SK-N-SH (cell line): ENCODE results near the gene KIAA2012. TPM values are rescaled to one million over a fixed set of nuclear protein-coding genes. Genes with fewer than 3 reads are reported as not detected.

Source experiments
- CTCF ChIA-PET: fragments of 300-600, 350-600 bp; formaldehyde crosslinking; extraction: SDS; loops from one replicate; lab custom pipeline; 2021; lab: Yijun Ruan, JAX
- POLR2A ChIA-PET: fragments of 350-600 bp; sonication (Branson Sonifier 250); formaldehyde crosslinking; extraction: SDS; loops from one replicate; lab custom pipeline; 2020; ENCODE audit warnings: antibody characterized with exemption, inconsistent platforms; lab: Yijun Ruan, JAX
- DNase-seq: peaks from one replicate; pipeline ENCODE4 v3.0.0; 2012
- H2AFZ ChIP-seq: fragments of 200-600 bp; sonication (generic); 2 replicates; pipeline ENCODE4 v1.8.1; 2016; ENCODE audit warnings: antibody characterized with exemption, mild to moderate bottlenecking, low read depth
- H3F3A ChIP-seq: fragments of 200-600 bp; sonication (generic); replicated peaks from 2 replicates; pipeline ENCODE3; 2016; ENCODE audit warnings: antibody characterized with exemption, mild to moderate bottlenecking; ENCODE audit not compliant: insufficient read depth
- H3K27ac ChIP-seq, 2 experiments: fragments of 200-500 bp in 1 of 2; fragments of 200-600 bp in 1 of 2; sonication (Bioruptor generic) in 1 of 2; sonication (generic), shearing (Covaris generic) in 1 of 2; 2 replicates each; pipeline versions ENCODE4 v1.5.1 to v1.6.1; 2014 to 2016; ENCODE audit warnings: low read depth in 2 of 2, inconsistent platforms in 1 of 2, low read length in 1 of 2, mild to moderate bottlenecking in 1 of 2, mixed read lengths in 1 of 2
- H3K27me3 ChIP-seq: fragments of 200-600 bp; sonication (generic), shearing (Covaris generic); 2 replicates; pipeline ENCODE4 v1.6.1; 2016; ENCODE audit warnings: mixed run types; ENCODE audit not compliant: insufficient read depth
- H3K36me3 ChIP-seq, 2 experiments: fragments of 200-500 bp in 1 of 2; fragments of 200-600 bp in 1 of 2; sonication (Bioruptor generic) in 1 of 2; sonication (generic) in 1 of 2; replicated peaks in 1 of 2; 2 replicates each; pipeline versions ENCODE3 to v1.5.1; 2014 to 2016; ENCODE audit warnings: low read length in 1 of 2, mild to moderate bottlenecking in 1 of 2; ENCODE audit not compliant: insufficient read depth in 2 of 2, control insufficient read depth in 1 of 2
- H3K4me1 ChIP-seq, 2 experiments: fragments of 200-500 bp in 1 of 2; fragments of 200-600 bp in 1 of 2; sonication (Bioruptor generic) in 1 of 2; sonication (generic), shearing (Covaris generic) in 1 of 2; 2 replicates each; pipeline versions ENCODE4 v1.5.1 to v1.6.1; 2014 to 2016; ENCODE audit warnings: low read depth in 1 of 2, low read length in 1 of 2, mixed run types in 1 of 2; ENCODE audit not compliant: insufficient read depth in 2 of 2, control insufficient read depth in 1 of 2
- H3K4me2 ChIP-seq: fragments of 200-600 bp; sonication (generic), shearing (Covaris generic); 2 replicates; pipeline ENCODE4 v1.6.1; 2017; ENCODE audit warnings: mixed run types
- H3K4me3 ChIP-seq, 2 experiments: fragments of 200-500 bp in 1 of 2; fragments of 200-600 bp in 1 of 2; sonication (Bioruptor generic) in 1 of 2; sonication (generic), shearing (Covaris generic) in 1 of 2; 2 replicates each; pipeline versions ENCODE4 v1.5.1 to v1.8.1; 2014 to 2016; ENCODE audit warnings: low read depth in 2 of 2, inconsistent platforms in 1 of 2, low read length in 1 of 2, mild to moderate bottlenecking in 1 of 2, mixed read lengths in 1 of 2, moderate library complexity in 1 of 2
- H3K79me2 ChIP-seq: fragments of 200-600 bp; sonication (generic); 2 replicates; pipeline ENCODE4 v1.8.1; 2017; ENCODE audit warnings: mild to moderate bottlenecking; ENCODE audit not compliant: insufficient read depth
- H3K9ac ChIP-seq: fragments of 200-600 bp; sonication (generic); 2 replicates; pipeline ENCODE4 v1.6.1; 2017; ENCODE audit warnings: mixed run types
- H3K9me2 ChIP-seq: fragments of 200-600 bp; sonication (generic); 2 replicates; pipeline ENCODE4 v1.6.1; 2017; ENCODE audit warnings: mixed run types
- H3K9me3 ChIP-seq: fragments of 200-600 bp; sonication (generic); 2 replicates; pipeline ENCODE4 v1.6.1; 2017; ENCODE audit warnings: mixed run types, mild to moderate bottlenecking, moderate library complexity
- H4K20me1 ChIP-seq: fragments of 200-600 bp; sonication (generic); 2 replicates; pipeline ENCODE4 v1.6.1; 2017; ENCODE audit warnings: mild to moderate bottlenecking, mixed run types; ENCODE audit not compliant: insufficient read depth
- CHD2 ChIP-seq: fragments of 150-350 bp; IDR thresholded peaks from 2 replicates; pipeline ENCODE4 v1.6.1; 2018; ENCODE audit warnings: low read length; ENCODE audit not compliant: partially characterized antibody
- ELF1 ChIP-seq: IDR thresholded peaks from 2 replicates; pipeline ENCODE4 v1.4.0; 2012
- IRF3 ChIP-seq: fragments of 150-350 bp; IDR thresholded peaks from 2 replicates; pipeline ENCODE4 v1.6.1; 2016; ENCODE audit warnings: mild to moderate bottlenecking, low read depth, low read length
- JUND ChIP-seq: IDR thresholded peaks from 2 replicates; pipeline ENCODE4 v1.4.0; 2012
- MAX ChIP-seq: IDR thresholded peaks from 2 replicates; pipeline ENCODE4 v1.4.0; 2012; ENCODE audit warnings: low read depth
- NRF1 ChIP-seq: IDR thresholded peaks from 2 replicates; pipeline ENCODE4 v1.6.1; 2012; ENCODE audit warnings: low read depth, mild to moderate bottlenecking, low read length
- PBX3 ChIP-seq: IDR thresholded peaks from 2 replicates; pipeline ENCODE4; 2012
- RAD21 ChIP-seq: IDR thresholded peaks from 2 replicates; pipeline ENCODE4 v1.6.1; 2012; ENCODE audit warnings: mild to moderate bottlenecking, low read length
- RCOR1 ChIP-seq: fragments of 150-350 bp; IDR thresholded peaks from 2 replicates; pipeline ENCODE4 v1.6.1; 2017; ENCODE audit warnings: antibody characterized with exemption, low read length
- REST ChIP-seq: IDR thresholded peaks from 2 replicates; pipeline ENCODE4 v1.6.1; 2012; ENCODE audit warnings: mild to moderate bottlenecking, low read depth, low read length, moderate library complexity
- RXRA ChIP-seq: IDR thresholded peaks from 2 replicates; pipeline ENCODE4 v1.4.0; 2012; ENCODE audit warnings: low read depth, mild to moderate bottlenecking, borderline replicate concordance
- SIN3A ChIP-seq: IDR thresholded peaks from 2 replicates; pipeline ENCODE4 v1.6.1; 2012; ENCODE audit warnings: low read depth, mild to moderate bottlenecking, low read length, moderate library complexity, borderline replicate concordance
- SMC3 ChIP-seq: IDR thresholded peaks from 2 replicates; pipeline ENCODE4 v1.6.1; 2012; ENCODE audit warnings: low read depth, low read length, improper control_type of control experiment
- TAF1 ChIP-seq: IDR thresholded peaks from 2 replicates; pipeline ENCODE4 v1.6.1; 2012; ENCODE audit warnings: low read depth, mild to moderate bottlenecking, low read length, moderate library complexity, borderline replicate concordance
- TCF12 ChIP-seq: IDR thresholded peaks from 2 replicates; pipeline ENCODE4 v1.4.0; 2012
- TEAD4 ChIP-seq: IDR thresholded peaks from 2 replicates; pipeline ENCODE4 v1.4.0; 2012; ENCODE audit warnings: mild to moderate bottlenecking, borderline replicate concordance; ENCODE audit not compliant: insufficient read depth
- USF1 ChIP-seq: IDR thresholded peaks from 2 replicates; pipeline ENCODE4 v1.4.0; 2012; ENCODE audit warnings: low read depth, borderline replicate concordance
- YY1 ChIP-seq: IDR thresholded peaks from 2 replicates; pipeline ENCODE4 v1.4.0; 2012; ENCODE audit warnings: low read depth, mild to moderate bottlenecking
- polyA plus RNA-seq, 3 experiments: library from polyadenylated mRNA; depleted of rRNA; stranded (reverse); fragments of >200 nt; gene quantifications; 2 replicates each; pipeline ENCODE4 v1.2.3, GENCODE V29; 2012
- TF ChIP-seq, protein P1 (sequence below): fragments of 150-350 bp; IDR thresholded peaks from 2 replicates; pipeline ENCODE4 v1.6.1; 2017; ENCODE audit warnings: antibody characterized with exemption, low read length, low read depth, borderline replicate concordance

Gene KIAA2012
- polyA plus RNA-seq, 1 of the 3 experiments (the other 2 are of a cell fraction): 0.07 TPM

- Histone ChIP-seq H3K9me2 (no peaks in the 10 kb centered on the region), H3K79me2 (no peaks in the 10 kb centered on the region), H3K4me1 (peaks cover 7 to 30% of the 10 kb centered on the region in 2 experiments), H3K36me3 (no peaks in the 10 kb centered on the region), H3F3A (peaks cover under 1% of the 10 kb centered on the region), H3K4me2 (no peak overlapping the region), H2AFZ (no peak overlapping the region), H3K9me3 (no peaks in the 10 kb centered on the region), H4K20me1 (no peaks in the 10 kb centered on the region), H3K27me3 (no peaks in the 10 kb centered on the region), H3K4me3 (no peak overlapping the region), H3K9ac (no peak overlapping the region), H3K27ac (no peak overlapping the region)
- TF ChIP-seq YY1 (no peak), TEAD4 (no peak), RXRA (no peak), RAD21 (no peak), PBX3 (no peak), USF1 (no peak), RCOR1 (no peak), CHD2 (no peak), NRF1 (no peak), SMC3 (no peak), JUND (no peak), MAX (no peak), ELF1 (no peak), REST (no peak), IRF3 (no peak), TCF12 (no peak), TAF1 (no peak), SIN3A (no peak)
- TF ChIP-seq, protein P1, sequence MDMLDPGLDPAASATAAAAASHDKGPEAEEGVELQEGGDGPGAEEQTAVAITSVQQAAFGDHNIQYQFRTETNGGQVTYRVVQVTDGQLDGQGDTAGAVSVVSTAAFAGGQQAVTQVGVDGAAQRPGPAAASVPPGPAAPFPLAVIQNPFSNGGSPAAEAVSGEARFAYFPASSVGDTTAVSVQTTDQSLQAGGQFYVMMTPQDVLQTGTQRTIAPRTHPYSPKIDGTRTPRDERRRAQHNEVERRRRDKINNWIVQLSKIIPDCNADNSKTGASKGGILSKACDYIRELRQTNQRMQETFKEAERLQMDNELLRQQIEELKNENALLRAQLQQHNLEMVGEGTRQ: no peak
- DNase-seq: no peak
- POLR2A ChIA-PET: no interaction called here
- CTCF ChIA-PET: interaction anchor here (0.8 kb wide), 1 partner anchor 20 kb away, joined by 3 read pairs; no protein-coding TSS in a partner anchor
Measured at GRCh38 chr2:202050652-202051051, 22.4 kb upstream of the KIAA2012 start.
